HT-29 (cell line): ENCODE data around the gene CDK2. TPM values are rescaled to one million over a fixed set of nuclear protein-coding genes. Genes with fewer than 3 reads are reported as not detected.

Experiments
- DNase-seq: peaks from one replicate; pipeline ENCODE4 v3.0.0-alpha.2; 2015; ENCODE audit warnings: low spot score
- total RNA-seq: library from RNA; depleted of rRNA; stranded (reverse); fragments of >200 nt; shearing (Covaris generic); gene quantifications from 2 replicates; pipeline ENCODE4 v1.2.3, GENCODE V29; 2014; rRNA removed

CDK2 gene
- total RNA-seq, 1 experiment from 2014 or later = 49.4 TPM

DNA sequence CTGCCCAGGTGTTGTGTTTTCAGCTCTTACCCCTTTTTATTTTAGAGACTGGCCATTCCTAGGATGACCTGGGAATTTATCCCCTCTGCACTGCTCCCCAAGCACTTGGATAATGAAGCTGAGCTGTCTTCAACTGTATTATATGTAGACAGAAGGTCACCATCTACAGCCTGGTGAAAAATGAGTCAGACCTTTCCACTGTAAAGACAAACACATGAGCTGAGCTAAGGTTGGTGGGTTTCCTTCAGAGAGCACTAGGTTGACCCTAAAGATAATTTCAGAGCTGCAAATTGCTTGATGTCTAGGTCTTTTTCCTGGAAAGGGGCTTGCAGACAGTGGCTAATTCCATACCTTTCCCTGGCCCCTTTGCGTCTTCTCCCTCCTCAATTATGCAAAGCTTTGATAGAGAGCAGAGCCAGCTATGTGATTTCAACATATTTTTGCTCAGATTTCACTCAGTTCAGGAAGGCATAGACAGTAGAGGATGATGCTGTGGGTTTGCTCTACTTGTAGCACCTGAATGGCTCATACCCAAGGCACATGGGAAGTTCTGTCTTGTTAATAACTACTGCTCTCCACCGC, 45.0 kb downstream of the CDK2 start:
- no peak for DNase-seq

DNA sequence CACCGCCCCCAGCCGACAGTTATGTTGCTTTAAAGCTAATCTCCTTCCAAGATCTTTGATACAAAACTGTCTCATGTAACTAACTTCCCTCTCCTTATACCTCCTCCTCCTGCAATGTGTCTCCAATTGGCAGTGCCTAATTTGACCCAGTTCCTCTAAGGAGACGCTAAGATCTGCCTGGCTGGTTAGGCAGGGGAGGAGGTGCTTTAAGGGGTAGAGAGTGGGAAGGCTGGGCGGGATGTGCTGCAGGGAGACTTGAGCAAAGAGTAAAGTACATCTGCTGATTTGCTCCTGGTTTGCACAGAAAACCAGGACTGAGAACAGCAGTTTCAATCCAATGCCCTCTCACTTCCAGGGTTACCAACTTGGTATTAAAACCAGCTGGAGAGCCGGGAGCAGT, 46.9 kb downstream of the CDK2 start:
- DNase-seq = no peak

DNA sequence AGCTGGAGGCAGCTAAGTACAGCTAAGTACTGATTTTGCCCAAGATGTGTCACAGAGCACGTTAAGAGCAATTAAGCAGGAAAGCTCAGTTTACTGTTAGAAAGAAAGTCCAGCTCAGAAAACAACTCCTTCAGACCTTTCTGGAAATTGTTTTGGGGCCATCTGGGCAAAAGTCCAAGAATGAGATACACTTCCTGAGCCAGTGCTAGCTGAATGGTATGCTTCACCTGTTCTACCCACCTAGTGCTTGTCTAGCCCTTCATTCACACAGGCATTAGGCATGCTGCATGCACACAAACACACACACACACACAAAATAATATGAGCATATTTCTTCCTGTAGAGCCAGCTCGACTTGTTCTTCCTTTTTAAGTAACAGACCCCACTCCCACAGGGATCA, 47.6 kb downstream of the CDK2 start:
- DNase-seq = peak; percentile 41

DNA sequence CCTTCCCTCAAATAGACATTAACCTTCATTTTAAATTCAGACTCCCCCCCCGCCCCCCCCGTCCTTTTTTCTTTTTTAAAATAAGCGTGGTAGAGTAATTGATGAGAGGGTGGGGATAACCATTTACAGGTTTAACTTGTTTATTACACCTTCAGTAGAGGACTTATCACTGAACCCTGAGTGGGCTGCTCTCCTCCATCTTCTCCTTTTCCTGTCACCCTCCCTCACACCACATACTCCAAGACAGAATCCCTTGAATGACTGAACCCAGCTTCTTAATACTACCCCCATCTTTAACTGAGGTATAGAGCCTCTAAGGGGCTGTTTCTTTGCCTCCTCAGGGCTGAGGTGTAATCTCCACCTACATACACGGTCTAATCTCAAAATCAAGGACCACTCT, 50.6 kb downstream of the CDK2 start:
- DNase-seq = no peak

DNA sequence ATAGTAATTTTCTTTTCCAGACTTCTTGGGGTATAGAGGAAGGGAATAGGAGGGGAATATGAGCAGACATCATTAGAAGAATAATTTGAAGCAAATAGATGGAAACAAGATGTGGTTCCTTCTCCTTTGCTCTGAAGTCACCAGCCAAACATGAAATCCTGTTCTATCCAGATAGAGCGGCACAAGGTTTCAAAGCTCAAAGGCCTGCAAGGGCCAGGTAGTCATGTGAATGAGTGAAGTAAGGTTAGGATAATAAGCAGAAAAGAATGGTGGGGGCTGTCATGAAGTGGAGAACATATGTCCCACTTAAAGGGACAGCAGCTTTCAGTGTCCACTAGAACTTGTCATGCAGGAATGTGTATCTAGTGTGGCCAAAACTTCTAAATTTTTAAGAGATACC, 51.7 kb downstream of the CDK2 start:
- no peak for DNase-seq

DNA sequence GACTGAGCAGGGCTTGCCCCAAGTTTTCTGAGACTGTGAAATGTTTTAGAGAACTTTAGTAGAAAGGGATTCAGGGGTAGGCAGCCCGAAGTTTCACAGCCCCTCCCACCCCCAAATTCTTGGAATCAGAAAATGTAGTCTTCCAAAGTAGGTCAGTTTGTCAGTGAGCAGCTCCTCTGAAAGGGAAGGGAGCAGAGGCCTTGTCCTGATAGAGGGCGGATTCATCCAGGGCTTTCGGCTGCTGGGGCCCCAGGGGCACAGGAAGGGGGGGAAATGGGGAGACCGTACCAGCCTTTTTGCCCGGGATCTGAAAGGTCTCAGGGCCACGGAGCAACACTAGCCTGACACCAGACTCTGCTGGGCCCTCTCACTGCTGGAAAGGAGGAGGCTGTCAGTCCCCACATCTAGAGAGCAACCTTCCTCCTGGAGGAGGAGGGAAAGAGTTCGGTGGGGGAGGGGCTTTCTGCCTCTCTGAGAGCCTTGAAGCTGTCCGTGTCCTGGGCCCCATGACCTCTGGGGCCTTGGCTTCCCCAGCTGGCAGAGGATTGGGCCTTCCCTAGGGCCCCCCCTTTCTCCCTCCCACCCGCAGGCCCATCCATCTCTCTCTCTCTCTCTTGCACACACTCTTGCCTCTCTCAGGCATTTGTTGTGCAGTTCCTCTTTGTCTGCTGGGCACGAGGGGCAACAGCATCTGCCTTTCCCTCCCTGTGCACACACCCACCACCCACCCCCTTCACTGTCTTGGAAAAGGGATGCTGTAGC, 54.0 kb downstream of the CDK2 start, which contains the start of gene IKZF4:
TSS of gene IKZF4 (plus strand) at position 621 of the 762 bp plus-strand sequence. CDS start 451 bp downstream, outside the sequence.
- DNase-seq = no peak

DNA sequence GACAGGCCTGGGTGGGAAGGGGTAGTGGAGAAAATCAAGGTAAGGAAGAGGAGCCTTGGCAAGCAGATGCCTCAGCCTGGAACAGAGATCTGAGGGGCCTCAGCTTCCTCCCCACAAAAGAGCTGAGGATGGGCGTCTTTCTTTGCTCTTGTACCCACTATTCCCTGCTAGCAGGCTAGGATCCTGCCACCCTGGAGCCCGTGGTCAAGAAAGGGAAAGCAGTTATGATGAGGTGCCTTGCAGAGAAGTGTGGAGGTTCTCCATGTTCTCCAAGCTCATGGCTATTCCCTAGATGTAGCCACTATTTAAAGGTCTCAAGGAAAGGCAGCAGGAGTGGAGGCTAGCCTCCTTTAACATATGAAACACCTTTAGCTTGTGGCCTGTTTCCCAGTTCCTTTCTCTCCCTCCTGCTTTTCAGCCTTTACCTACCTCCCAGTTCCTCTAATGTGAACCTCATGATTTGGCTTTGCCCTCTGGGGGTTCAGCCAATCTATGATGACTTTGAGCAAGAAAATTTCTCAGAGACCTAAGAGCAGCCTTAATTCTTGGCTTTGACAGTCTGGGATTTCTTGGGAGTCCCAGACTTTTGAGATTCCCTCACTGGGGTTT, 55.4 kb downstream of the CDK2 start:
- DNase-seq = no peak

Other genes starting within 250 kb of the CDK2 start
- gene RDH5, start 246.4 kb upstream of the CDK2 start, total RNA-seq = 5.3 and 5.7 TPM in 2 replicates
- gene CD63, start 237.8 kb upstream of the CDK2 start, total RNA-seq = 867 and 895 TPM in 2 replicates
- 2.0 and 3.8 TPM in 2 replicates for gene GDF11, start 223.7 kb upstream of the CDK2 start, total RNA-seq
- 39.3 and 47.7 TPM in 2 replicates for gene SARNP, start 149.1 kb upstream of the CDK2 start, total RNA-seq
- 35.1 and 46.6 TPM in 2 replicates for gene ORMDL2, start 148.8 kb upstream of the CDK2 start, total RNA-seq
- gene DNAJC14, start 137.2 kb upstream of the CDK2 start, total RNA-seq = 30.3 and 35.7 TPM in 2 replicates
- not detected in 2 replicates for gene MMP19, start 123.9 kb upstream of the CDK2 start, total RNA-seq
- gene PYM1, start 38.9 kb upstream of the CDK2 start, total RNA-seq = 50.5 and 52.1 TPM in 2 replicates
- 5.5 and 5.9 TPM in 2 replicates for gene DGKA, start 35.7 kb upstream of the CDK2 start, total RNA-seq
- gene PMEL, start 788 bp upstream of the CDK2 start, total RNA-seq = 2.7 and 7.6 TPM in 2 replicates
- gene RAB5B, start 7.2 kb downstream of the CDK2 start, total RNA-seq = 32.1 and 35.0 TPM in 2 replicates
- 18.1 and 21.8 TPM in 2 replicates for gene SUOX, start 30.4 kb downstream of the CDK2 start, total RNA-seq
- gene IKZF4, start 54.2 kb downstream of the CDK2 start, total RNA-seq = 1.1 and 1.9 TPM in 2 replicates
- gene RPS26, start 75.1 kb downstream of the CDK2 start, total RNA-seq = 171 and 219 TPM in 2 replicates
- gene ERBB3, start 113.3 kb downstream of the CDK2 start, total RNA-seq = 136 and 141 TPM in 2 replicates
- 247 and 323 TPM in 2 replicates for gene PA2G4, start 137.7 kb downstream of the CDK2 start, total RNA-seq
- 3,623 and 3,873 TPM in 2 replicates for gene RPL41, start 149.8 kb downstream of the CDK2 start, total RNA-seq
- gene ZC3H10, start 151.4 kb downstream of the CDK2 start, total RNA-seq = 3.9 and 4.1 TPM in 2 replicates
- 81.1 and 103 TPM in 2 replicates for gene ESYT1, start 161.4 kb downstream of the CDK2 start, total RNA-seq
- 45.6 TPM in 2 replicates for gene MYL6B, start 185.8 kb downstream of the CDK2 start, total RNA-seq
- 918 and 956 TPM in 2 replicates for gene MYL6, start 191.5 kb downstream of the CDK2 start, total RNA-seq
- 15.5 and 20.2 TPM in 2 replicates for gene SMARCC2, start 222.7 kb downstream of the CDK2 start, total RNA-seq